Transverse colon (tissue), 4 donors: ENCODE data around the gene PDIA5. TPM values are rescaled to one million over a fixed set of nuclear protein-coding genes. Genes with fewer than 3 reads are reported as not detected.

Experiments used
- DNase-seq: peaks from one replicate; pipeline ENCODE4 v3.0.0-alpha.2; 2019
- H3K27ac ChIP-seq, 4 donors: fragments of 200-600 bp; sonication (generic); 2 replicates each; pipeline ENCODE4 v1.5.1; 2016 to 2018; ENCODE audit warnings: inconsistent platforms in 4 of 4
- H3K27me3 ChIP-seq: fragments of 200-600 bp; sonication (generic); 2 replicates; pipeline ENCODE4 v1.5.1; 2017; ENCODE audit warnings: inconsistent platforms
- H3K36me3 ChIP-seq, 4 donors: fragments of 200-600 bp; sonication (generic); 2 replicates each; pipeline ENCODE4 v1.5.1; 2017 to 2019; ENCODE audit warnings: inconsistent platforms in 4 of 4
- H3K4me1 ChIP-seq, 4 donors: fragments of 200-600 bp; sonication (generic); 2 replicates each; pipeline ENCODE4 v1.5.1; 2017 to 2020; ENCODE audit warnings: inconsistent platforms in 4 of 4
- H3K4me3 ChIP-seq, 4 donors: fragments of 200-600 bp; sonication (generic); 1 replicate in 1 of 4; 2 replicates in 3 of 4; pipeline versions ENCODE4 v1.5.1 to v1.6.1; 2017 to 2019; ENCODE audit warnings: inconsistent platforms in 4 of 4
- H3K9me3 ChIP-seq, 2 donors: fragments of 200-600 bp; sonication (generic); 2 replicates each; pipeline ENCODE4 v1.5.1; 2017 to 2019; ENCODE audit warnings: inconsistent platforms in 2 of 2
- EP300 ChIP-seq: sonication (generic); formaldehyde crosslinking; IDR thresholded peaks from one replicate; pipeline ENCODE4 v1.6.1; 2017; ENCODE audit warnings: antibody characterized with exemption, low read depth
- POLR2A ChIP-seq: fragments of 450-650 bp; IDR thresholded peaks from one replicate; pipeline ENCODE4 v1.6.1; 2016; ENCODE audit warnings: antibody characterized with exemption, mild to moderate bottlenecking, moderate library complexity
- POLR2AphosphoS5 ChIP-seq, 3 donors: sonication (generic); formaldehyde crosslinking; IDR thresholded peaks; one replicate each; pipeline ENCODE4 v1.6.1; 2016; ENCODE audit warnings: antibody characterized with exemption in 3 of 3
- WGBS, 2 donors: methylation state at CpG; one replicate each; pipeline ENCODE4 v1.1.5; 2018; ENCODE audit warnings: low coverage in 1 of 2; 5-methylcytosine and 5-hydroxymethylcytosine counted together
- in situ Hi-C, 4 donors: fragments of 200-750 bp; cut with MboI; loops; one replicate each; pipeline versions ENCODE4 v1.15.0 to v1.15.1; 2017; ENCODE audit warnings: low sequenced_read_pairs in 3 of 4, low pct_ligation_motif_present in 1 of 4, low pct_unique_long_range_greater_than_20kb in 1 of 4
- intact Hi-C: fragments of 100-400 bp; cut with DNase I; formaldehyde crosslinking; loops from one replicate; pipeline ENCODE4 v1.15.1; 2023; ENCODE audit warnings: low total_unique reads
- total RNA-seq, 4 donors: library from RNA; depleted of rRNA; stranded (reverse); fragments of >200 nt; gene quantifications; one replicate each; pipeline ENCODE4 v1.1.0, GENCODE V29; 2016
- TF ChIP-seq, protein P1 (sequence below), 5 experiments: fragments of 200-600 bp in 3 of 5; fragments of 450-650 bp in 2 of 5; sonication (generic) in 3 of 5; IDR thresholded peaks; 1 replicate in 2 of 5; 2 replicates in 3 of 5; pipeline ENCODE4 v1.5.1; 2016 to 2017; ENCODE audit warnings: antibody characterized with exemption in 5 of 5, inconsistent platforms in 3 of 5, mild to moderate bottlenecking in 2 of 5, moderate library complexity in 1 of 5

Gene PDIA5
- total RNA-seq, 4 donors from 2014 or later = 17.3 to 185 (median 65.1) TPM

GRCh38 chr3:123031051-123031450, 35.8 kb upstream of the PDIA5 start:
- no peak for DNase-seq
- in situ Hi-C loops (no loop called here), intact Hi-C loops (no loop called here)
- Histone ChIP-seq H3K27me3 (peaks cover 73% of the 10 kb centered on the region), H3K4me1 (peaks cover 12 to 31% (median 23%) of the 10 kb centered on the region in 4 donors), H3K27ac (no peak overlapping the region), H3K9me3 (no peaks in the 10 kb centered on the region), H3K36me3 (no peaks in the 10 kb centered on the region), H3K4me3 (no peak overlapping the region)
- no peak for TF ChIP-seq POLR2AphosphoS5 (IDR thresholded peaks at IDR 0.05)
- TF ChIP-seq, protein P1, sequence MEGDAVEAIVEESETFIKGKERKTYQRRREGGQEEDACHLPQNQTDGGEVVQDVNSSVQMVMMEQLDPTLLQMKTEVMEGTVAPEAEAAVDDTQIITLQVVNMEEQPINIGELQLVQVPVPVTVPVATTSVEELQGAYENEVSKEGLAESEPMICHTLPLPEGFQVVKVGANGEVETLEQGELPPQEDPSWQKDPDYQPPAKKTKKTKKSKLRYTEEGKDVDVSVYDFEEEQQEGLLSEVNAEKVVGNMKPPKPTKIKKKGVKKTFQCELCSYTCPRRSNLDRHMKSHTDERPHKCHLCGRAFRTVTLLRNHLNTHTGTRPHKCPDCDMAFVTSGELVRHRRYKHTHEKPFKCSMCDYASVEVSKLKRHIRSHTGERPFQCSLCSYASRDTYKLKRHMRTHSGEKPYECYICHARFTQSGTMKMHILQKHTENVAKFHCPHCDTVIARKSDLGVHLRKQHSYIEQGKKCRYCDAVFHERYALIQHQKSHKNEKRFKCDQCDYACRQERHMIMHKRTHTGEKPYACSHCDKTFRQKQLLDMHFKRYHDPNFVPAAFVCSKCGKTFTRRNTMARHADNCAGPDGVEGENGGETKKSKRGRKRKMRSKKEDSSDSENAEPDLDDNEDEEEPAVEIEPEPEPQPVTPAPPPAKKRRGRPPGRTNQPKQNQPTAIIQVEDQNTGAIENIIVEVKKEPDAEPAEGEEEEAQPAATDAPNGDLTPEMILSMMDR (IDR thresholded peaks at IDR 0.05) = no peak
- no peak for TF ChIP-seq EP300
- 75 to 94% methylated on average over 2 to 4 of the region's 4 CpGs for WGBS, 2 donors

DNA sequence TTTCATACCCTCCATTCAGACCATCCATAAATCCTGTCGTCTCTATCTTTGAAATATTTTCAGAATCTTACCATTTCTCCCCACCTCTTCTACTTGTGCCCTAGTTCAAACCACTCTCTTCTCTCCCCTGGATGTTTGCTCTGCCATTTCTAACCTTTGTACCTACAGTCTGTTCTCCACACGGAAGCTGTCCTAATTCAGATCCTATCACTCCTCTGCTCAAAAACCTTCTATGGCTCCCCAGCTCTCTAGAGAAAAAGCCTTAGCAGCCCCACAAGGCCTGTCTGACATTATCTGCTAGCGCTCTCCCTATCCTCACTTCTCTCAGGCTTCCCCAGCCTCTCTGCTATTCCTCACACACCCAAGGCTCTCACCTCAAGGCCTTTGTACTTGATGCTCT, 34.8 kb upstream of the PDIA5 start:
- Histone ChIP-seq H3K4me3 (no peak overlapping the region), H3K4me1 (peaks cover 2 to 21% (median 13%) of the 10 kb centered on the region in 4 donors), H3K27me3 (peaks cover 63% of the 10 kb centered on the region), H3K36me3 (no peaks in the 10 kb centered on the region), H3K27ac (no peak overlapping the region), H3K9me3 (no peaks in the 10 kb centered on the region)
- TF ChIP-seq POLR2AphosphoS5 (IDR thresholded peaks at IDR 0.05) = no peak
- intact Hi-C loops = no loop called here
- 73 to 75% methylated on average over 3 of the region's 3 CpGs for WGBS, 2 donors
- no peak for DNase-seq
- in situ Hi-C loops = no loop called here

- peaks cover 43% of the 10 kb centered on the region for H3K27me3 ChIP-seq
- H3K27ac ChIP-seq = no peak overlapping the region
- no peaks in the 10 kb centered on the region for H3K36me3 ChIP-seq
- no peaks in the 10 kb centered on the region for H3K9me3 ChIP-seq
- 85% methylated on average over 5 of the region's 5 CpGs; no CpG with 5 or more reads in 1 of the 2 donors for WGBS, 2 donors
- H3K4me3 ChIP-seq = no peak overlapping the region
- peaks cover 0 to under 1% (median 0%) of the 10 kb centered on the region in 4 donors for H3K4me1 ChIP-seq
- in situ Hi-C loops = no loop called here
- TF ChIP-seq POLR2A (no peak), EP300 (no peak), POLR2AphosphoS5 (IDR thresholded peaks at IDR 0.05) (no peak)
- TF ChIP-seq, protein P1 (IDR thresholded peaks at IDR 0.05) = no peak
- intact Hi-C loops = no loop called here
- no peak for DNase-seq
Observed at GRCh38 chr3:123034120-123034519, 32.7 kb upstream of the PDIA5 start.

- intact Hi-C loops = no loop called here
- 85 to 100% methylated on average over 1 to 3 of the region's 3 CpGs for WGBS, 2 donors
Observed at GRCh38 chr3:123034996-123035395, 31.8 kb upstream of the PDIA5 start.

More at GRCh38 chr3:123034996-123035395, 31.8 kb upstream of the PDIA5 start:
- TF ChIP-seq EP300 (no peak), POLR2AphosphoS5 (IDR thresholded peaks at IDR 0.05) (no peak), POLR2A (no peak)
- TF ChIP-seq, protein P1 (IDR thresholded peaks at IDR 0.05) = no peak
- in situ Hi-C loops = no loop called here
- DNase-seq = no peak
- no peaks in the 10 kb centered on the region for H3K36me3 ChIP-seq
- H3K27ac ChIP-seq = no peak overlapping the region
- H3K9me3 ChIP-seq = no peaks in the 10 kb centered on the region
- H3K27me3 ChIP-seq = peaks cover 35% of the 10 kb centered on the region
- no peaks in the 10 kb centered on the region for H3K4me1 ChIP-seq
- no peak overlapping the region for H3K4me3 ChIP-seq
